ENCODE measurements around the gene ANO8. TPM values are rescaled to one million over a fixed set of nuclear protein-coding genes. Genes with fewer than 3 reads are reported as not detected.

ANO8 gene
- total RNA-seq, 4 donors from 2014 or later, result 5.0 to 10.9 (median 5.9) TPM

DNA sequence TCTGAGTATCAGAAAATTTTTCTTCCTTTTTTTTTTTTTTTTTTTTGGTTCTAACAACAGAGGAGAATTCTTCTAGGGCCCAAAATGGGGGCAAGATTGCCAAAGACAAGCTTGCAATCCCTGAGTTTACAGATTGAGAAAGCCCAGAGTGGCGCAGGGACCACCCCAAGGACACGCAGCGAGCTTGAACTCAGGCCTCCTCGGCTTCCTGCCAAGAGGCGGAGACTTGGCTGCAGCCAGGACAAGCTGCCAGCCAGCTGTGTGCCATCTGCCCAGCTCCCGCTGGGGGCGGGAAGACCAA is 29.5 kb downstream of the ANO8 start:
- Histone ChIP-seq H3K4me3 (replicated peaks in 1 of 3) (peak overlapping the region in 1 of 3 donors; percentile 57), H3K4me1 (peaks cover 39 to 41% of the 10 kb centered on the region in 2 donors), H3K27ac (peak overlapping the region; percentile 31 to 91 (median 90)), H3K27me3 (no peaks in the 10 kb centered on the region), H3K36me3 (peaks cover 0 to 2% of the 10 kb centered on the region in 2 donors), H3K9me3 (no peaks in the 10 kb centered on the region)
- DNase-seq, result no peak
- WGBS, 2 donors, result 0 to 2% methylated on average over 5 to 7 of the region's 7 CpGs
- TF ChIP-seq, protein P1, sequence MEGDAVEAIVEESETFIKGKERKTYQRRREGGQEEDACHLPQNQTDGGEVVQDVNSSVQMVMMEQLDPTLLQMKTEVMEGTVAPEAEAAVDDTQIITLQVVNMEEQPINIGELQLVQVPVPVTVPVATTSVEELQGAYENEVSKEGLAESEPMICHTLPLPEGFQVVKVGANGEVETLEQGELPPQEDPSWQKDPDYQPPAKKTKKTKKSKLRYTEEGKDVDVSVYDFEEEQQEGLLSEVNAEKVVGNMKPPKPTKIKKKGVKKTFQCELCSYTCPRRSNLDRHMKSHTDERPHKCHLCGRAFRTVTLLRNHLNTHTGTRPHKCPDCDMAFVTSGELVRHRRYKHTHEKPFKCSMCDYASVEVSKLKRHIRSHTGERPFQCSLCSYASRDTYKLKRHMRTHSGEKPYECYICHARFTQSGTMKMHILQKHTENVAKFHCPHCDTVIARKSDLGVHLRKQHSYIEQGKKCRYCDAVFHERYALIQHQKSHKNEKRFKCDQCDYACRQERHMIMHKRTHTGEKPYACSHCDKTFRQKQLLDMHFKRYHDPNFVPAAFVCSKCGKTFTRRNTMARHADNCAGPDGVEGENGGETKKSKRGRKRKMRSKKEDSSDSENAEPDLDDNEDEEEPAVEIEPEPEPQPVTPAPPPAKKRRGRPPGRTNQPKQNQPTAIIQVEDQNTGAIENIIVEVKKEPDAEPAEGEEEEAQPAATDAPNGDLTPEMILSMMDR (IDR thresholded peaks at IDR 0.05), result no peak
- no peak for TF ChIP-seq POLR2A (IDR thresholded peaks at IDR 0.05)
- intact Hi-C loops (cut with DNase I), result no loop called here

DNA sequence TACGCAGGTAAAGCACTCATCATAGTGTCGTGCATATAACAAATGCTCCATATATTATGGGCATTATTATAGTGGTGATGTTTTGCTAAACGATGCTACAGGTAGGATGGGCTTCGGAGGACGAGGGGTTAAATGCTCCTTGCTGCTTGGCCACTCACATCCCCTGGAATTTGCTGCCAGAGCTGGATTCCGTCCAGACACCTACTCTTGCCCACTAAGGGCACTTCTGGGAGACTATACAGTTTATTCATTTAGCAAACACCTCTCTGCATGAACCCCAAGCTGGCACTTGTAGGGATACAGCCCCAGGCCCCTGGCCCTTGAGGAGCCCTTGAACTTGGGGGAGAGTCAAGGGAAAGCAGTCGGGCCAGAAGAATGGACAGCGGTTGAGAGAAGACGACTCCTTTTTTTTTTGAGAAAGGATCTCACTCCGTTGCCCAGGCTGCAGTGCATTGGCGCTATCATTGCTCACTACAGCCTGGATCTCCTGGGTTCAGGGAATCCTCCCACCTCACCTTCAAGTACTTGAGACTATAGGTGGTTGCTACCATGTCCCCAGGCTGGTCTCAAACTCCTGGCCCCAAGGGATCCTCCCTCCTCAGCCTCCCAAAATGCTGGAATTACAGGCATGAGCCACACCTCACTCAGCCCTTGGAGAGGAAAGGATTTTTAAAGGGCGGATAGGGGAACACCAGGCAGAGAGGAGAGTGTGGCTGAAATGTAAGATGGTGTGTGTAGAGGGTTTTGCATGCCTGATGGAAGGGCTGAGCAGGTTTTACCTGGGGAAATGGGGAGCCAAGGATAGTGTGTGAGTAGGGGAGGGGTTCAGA is 30.1 kb downstream of the ANO8 start:
- Histone ChIP-seq H3K4me3 (replicated peaks in 1 of 3) (no peak overlapping the region), H3K9me3 (no peaks in the 10 kb centered on the region), H3K27me3 (no peaks in the 10 kb centered on the region), H3K4me1 (peaks cover 36 to 37% of the 10 kb centered on the region in 2 donors), H3K27ac (peak overlapping the region; percentile 31 to 91 (median 90)), H3K36me3 (peaks cover 0 to 2% of the 10 kb centered on the region in 2 donors)
- peak; percentile 82 to 87 for DNase-seq
- TF ChIP-seq POLR2A (IDR thresholded peaks at IDR 0.05), result no peak
- TF ChIP-seq, protein P1 (IDR thresholded peaks at IDR 0.05), result no peak
- WGBS, 2 donors, result 24 to 29% methylated on average over 12 of the region's 12 CpGs
- intact Hi-C loops (cut with DNase I), result no loop called here

DNA sequence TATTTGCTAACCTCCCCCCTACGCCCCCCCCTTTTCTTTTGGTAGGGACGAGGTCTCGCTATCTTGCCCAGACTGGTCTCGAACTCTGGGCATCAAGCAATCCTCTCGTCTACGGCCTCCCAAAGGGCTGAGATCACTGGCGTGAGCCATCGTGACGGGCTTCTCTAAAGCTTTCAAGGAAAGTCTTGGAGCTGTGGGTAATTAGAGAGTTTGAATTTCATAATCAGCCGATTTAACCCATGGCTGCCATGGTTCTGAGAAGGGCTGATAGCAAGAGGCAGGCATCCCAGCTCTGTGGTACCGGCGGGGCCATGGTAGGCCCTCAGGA is 30.8 kb downstream of the ANO8 start:
- H3K27me3 ChIP-seq, result no peaks in the 10 kb centered on the region
- H3K4me3 ChIP-seq (replicated peaks in 1 of 3), result peak overlapping the region in 1 of 3 donors; percentile 75
- TF ChIP-seq, protein P1 (IDR thresholded peaks at IDR 0.05), result no peak
- TF ChIP-seq POLR2A (IDR thresholded peaks at IDR 0.05), result no peak
- H3K4me1 ChIP-seq, result peaks cover 36 to 37% of the 10 kb centered on the region in 2 donors
- peak overlapping the region; percentile 64 to 91 (median 90) for H3K27ac ChIP-seq
- peak; percentile 35 to 47 for DNase-seq
- H3K36me3 ChIP-seq, result peaks cover 0 to 2% of the 10 kb centered on the region in 2 donors
- intact Hi-C loops (cut with DNase I), result no loop called here
- no peaks in the 10 kb centered on the region for H3K9me3 ChIP-seq
- 11 to 33% methylated on average over 12 of the region's 12 CpGs for WGBS, 2 donors

DNA sequence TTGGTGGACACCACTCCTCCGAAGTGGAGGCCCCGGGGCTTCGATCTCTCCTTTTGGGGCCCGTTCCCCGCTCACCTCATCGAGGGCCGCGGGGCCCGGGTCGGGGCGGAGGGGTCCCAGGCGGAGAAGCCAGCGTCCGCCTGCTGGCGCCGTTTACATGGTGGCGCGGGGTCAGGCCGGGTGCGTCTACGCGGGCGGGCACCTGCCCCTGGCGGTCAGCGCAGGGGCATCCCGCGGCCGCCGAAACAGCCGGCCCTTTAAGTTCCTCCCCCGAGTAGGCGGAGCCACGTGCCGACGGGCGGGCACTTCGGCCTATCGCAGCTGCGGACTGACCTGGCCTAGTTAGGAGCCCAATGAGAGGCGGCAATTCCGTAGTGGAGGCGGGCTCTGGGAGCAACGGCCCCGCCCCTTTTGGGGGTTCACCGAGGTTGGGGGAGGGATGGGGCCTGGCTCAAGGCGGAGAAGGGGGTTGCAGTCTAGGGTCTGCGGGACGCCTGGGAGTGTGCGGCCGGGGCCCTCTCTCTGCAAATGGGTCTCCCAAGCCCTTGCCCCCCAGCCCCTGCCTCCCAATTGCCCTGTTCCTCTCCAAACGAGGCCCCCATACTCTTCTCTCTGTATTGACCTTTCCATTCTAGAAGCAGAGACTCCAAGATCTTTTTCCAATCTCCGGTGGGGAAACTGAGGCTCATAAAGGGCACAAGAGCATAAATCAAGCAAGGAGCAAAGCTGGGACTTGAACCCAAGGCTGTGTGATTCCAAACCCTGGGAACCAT is 31.3 kb downstream of the ANO8 start, which contains the start of gene ABHD8:
Gene ABHD8 (minus strand): TSS at position 259 of the 773 bp plus-strand sequence. CDS start 1,809 bp downstream, outside the sequence.
- peak within 1 kb of the TSS; percentile 64 to 91 (median 90) for H3K27ac ChIP-seq

More for the DNA sequence above, 31.3 kb downstream of the ANO8 start, which contains the start of gene ABHD8:
- intact Hi-C loops (cut with DNase I), result no loop called here
- peaks cover 36 to 37% of the 10 kb centered on the region in 2 donors for H3K4me1 ChIP-seq
- H3K36me3 ChIP-seq, result peaks cover 0 to 2% of the 10 kb centered on the region in 2 donors
- peak within 1 kb of the TSS in 2 of 3 donors; percentile 17 to 75 for H3K4me3 ChIP-seq (replicated peaks in 1 of 3)
- H3K27me3 ChIP-seq, result no peaks in the 10 kb centered on the region
- 2 to 4% methylated on average over 7 to 19 of the region's 52 CpGs for WGBS, 2 donors
- DNase-seq, result peak; percentile 96 to 98
- TF ChIP-seq POLR2A (IDR thresholded peaks at IDR 0.05), result peak in 1 of 2 donors; percentile 79
- TF ChIP-seq, protein P1 (IDR thresholded peaks at IDR 0.05), result peak; percentile 49 to 86 (median 70)
- H3K9me3 ChIP-seq, result no peaks in the 10 kb centered on the region
